Smooth muscle cell (in vitro differentiated cells): ENCODE measurements around the gene ALMS1. TPM values are rescaled to one million over a fixed set of nuclear protein-coding genes. Genes with fewer than 3 reads are reported as not detected.

Experiments used
- DNase-seq: peaks from one replicate; lab custom pipeline; 2025; ENCODE audit not compliant: unreplicated experiment; lab: John Stamatoyannopoulos, UW
- H2AFZ ChIP-seq: fragments of 200-600 bp; sonication (generic); 2 replicates; pipeline ENCODE4 v1.6.0; 2016; ENCODE audit warnings: antibody characterized with exemption, low read depth, mild to moderate bottlenecking
- H3F3A ChIP-seq: fragments of 200-600 bp; sonication (generic); 2 replicates; pipeline ENCODE4 v1.6.0; 2017; ENCODE audit warnings: antibody characterized with exemption, low read depth
- H3K27ac ChIP-seq: fragments of 200-600 bp; sonication (generic); 2 replicates; pipeline ENCODE4 v1.5.1; 2016; ENCODE audit warnings: low read depth, mild to moderate bottlenecking
- H3K27me3 ChIP-seq: fragments of 200-600 bp; sonication (generic); 2 replicates; pipeline ENCODE4 v1.6.1; 2016; ENCODE audit warnings: low read depth, mild to moderate bottlenecking
- H3K36me3 ChIP-seq: fragments of 200-600 bp; sonication (generic); 2 replicates; pipeline ENCODE4 v1.5.1; 2016; ENCODE audit warnings: low read depth
- H3K4me1 ChIP-seq: fragments of 200-600 bp; sonication (generic); 2 replicates; pipeline ENCODE4 v1.5.1; 2016; ENCODE audit warnings: low read depth
- H3K4me2 ChIP-seq: fragments of 200-600 bp; sonication (generic); 2 replicates; pipeline ENCODE4 v1.6.0; 2016; ENCODE audit warnings: mild to moderate bottlenecking
- H3K4me3 ChIP-seq: fragments of 200-600 bp; sonication (generic); 2 replicates; pipeline ENCODE4 v1.5.1; 2016; ENCODE audit warnings: mild to moderate bottlenecking
- H3K79me2 ChIP-seq: fragments of 200-600 bp; sonication (generic); 2 replicates; pipeline ENCODE4 v1.6.0; 2016; ENCODE audit warnings: low read depth, mild to moderate bottlenecking
- H3K9ac ChIP-seq: fragments of 200-600 bp; sonication (generic); 2 replicates; pipeline ENCODE4 v1.6.0; 2016; ENCODE audit warnings: low read depth
- H3K9me3 ChIP-seq: fragments of 200-600 bp; sonication (generic); replicated peaks from 2 replicates; pipeline ENCODE4 v1.5.1; 2016; ENCODE audit warnings: low read depth
- H4K20me1 ChIP-seq: fragments of 200-600 bp; sonication (generic); 2 replicates; pipeline ENCODE4 v1.6.0; 2016; ENCODE audit warnings: low read depth
- CTCF ChIP-seq: fragments of 200-600 bp; sonication (generic); IDR thresholded peaks from 2 replicates; pipeline ENCODE4 v1.5.1; 2017; ENCODE audit warnings: borderline replicate concordance, mild to moderate bottlenecking, antibody characterized with exemption; ENCODE audit not compliant: insufficient read depth, poor library complexity, severe bottlenecking
- WGBS: methylation state at CpG from one replicate; pipeline ENCODE4 v1.1.7; 2016; ENCODE audit warnings: low lambda C conversion rate; 5-methylcytosine and 5-hydroxymethylcytosine counted together
- polyA plus RNA-seq: library from polyadenylated mRNA; unstranded; fragments of >200 nt; fragmentation: Nextera tagmentation; extraction: Ambion mirVana; gene quantifications from 2 replicates; pipeline ENCODE4 v1.2.1, GENCODE V29; 2016
- total RNA-seq: library from RNA; depleted of rRNA; stranded (reverse); fragments of >200 nt; gene quantifications from 2 replicates; pipeline ENCODE4 v1.2.3, GENCODE V29; 2014

Gene ALMS1
- total and polyA plus RNA-seq, 2 experiments from 2014 or later = 2.3 to 19.6 TPM

- Histone ChIP-seq H3K4me2 (no peak overlapping the region), H2AFZ (no peak overlapping the region), H3K9ac (no peak overlapping the region), H3K79me2 (peaks cover 44% of the 10 kb centered on the region), H4K20me1 (peaks cover 18% of the 10 kb centered on the region), H3K36me3 (no peaks in the 10 kb centered on the region), H3K4me1 (no peaks in the 10 kb centered on the region), H3K27ac (no peak overlapping the region), H3K27me3 (no peaks in the 10 kb centered on the region), H3K9me3 (peaks cover 9% of the 10 kb centered on the region), H3K4me3 (no peak overlapping the region), H3F3A (no peaks in the 10 kb centered on the region)
- TF ChIP-seq CTCF = no peak
- WGBS = 97% methylated on average over 5 of the region's 5 CpGs
- DNase-seq = no peak
These were observed 18.8 kb downstream of the ALMS1 start for GRCh38 chr2:73404409-73404808.

DNA sequence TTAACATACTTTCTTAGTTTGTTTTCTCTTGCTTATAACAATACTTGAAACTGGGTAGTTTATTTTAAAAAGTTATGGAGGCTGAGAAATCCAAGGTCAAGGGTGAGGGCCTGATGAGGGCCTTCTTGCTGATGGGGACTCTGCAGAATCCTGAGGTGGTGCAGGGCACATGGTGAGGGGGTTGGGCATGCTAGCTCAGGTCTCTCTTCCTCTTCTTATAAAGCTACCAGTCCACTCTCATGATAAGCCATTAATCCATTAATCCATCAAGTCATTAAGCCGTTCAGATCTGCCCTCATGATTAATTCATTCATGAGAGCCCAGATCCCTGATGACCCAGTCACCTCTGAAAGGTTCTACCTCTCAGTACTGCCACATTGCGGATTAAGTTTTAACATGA lies 21.4 kb downstream of the ALMS1 start:
- Histone ChIP-seq H2AFZ (no peak overlapping the region), H3K79me2 (peaks cover 39% of the 10 kb centered on the region), H3K4me2 (no peak overlapping the region), H3K4me3 (no peak overlapping the region), H3K36me3 (no peaks in the 10 kb centered on the region), H4K20me1 (peaks cover 18% of the 10 kb centered on the region), H3K9me3 (peaks cover 9% of the 10 kb centered on the region), H3K9ac (no peak overlapping the region), H3F3A (no peaks in the 10 kb centered on the region), H3K4me1 (no peaks in the 10 kb centered on the region), H3K27me3 (no peaks in the 10 kb centered on the region), H3K27ac (no peak overlapping the region)
- 90% methylated on average over 2 of the region's 2 CpGs for WGBS
- no peak for DNase-seq
- no peak for TF ChIP-seq CTCF

DNA sequence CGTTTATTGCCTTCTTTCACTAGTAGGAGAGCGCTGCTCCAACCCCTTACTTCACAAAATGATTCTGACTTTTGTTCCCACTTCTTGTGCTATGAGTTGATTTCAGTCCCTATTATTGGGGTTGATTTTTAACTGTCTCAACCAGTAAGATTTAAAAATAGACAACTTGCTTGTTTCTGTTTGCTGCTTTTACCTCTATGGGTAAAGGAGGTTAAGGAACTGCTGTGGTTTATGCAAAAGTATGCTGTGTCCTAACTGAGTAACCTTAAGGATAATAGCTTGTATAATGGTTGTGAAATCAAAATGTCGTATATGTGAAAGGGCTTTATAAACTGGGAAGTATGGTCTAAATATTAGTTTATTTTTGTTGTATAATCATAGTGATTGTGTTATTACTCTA lies 22.6 kb downstream of the ALMS1 start:
- no peak overlapping the region for H2AFZ ChIP-seq
- no peaks in the 10 kb centered on the region for H3K27me3 ChIP-seq
- peaks cover 30% of the 10 kb centered on the region for H3K79me2 ChIP-seq
- no peaks in the 10 kb centered on the region for H3K36me3 ChIP-seq
- no peaks in the 10 kb centered on the region for H3F3A ChIP-seq
- no peak overlapping the region for H3K4me2 ChIP-seq
- H3K9ac ChIP-seq = no peak overlapping the region
- H3K4me1 ChIP-seq = no peaks in the 10 kb centered on the region
- H3K4me3 ChIP-seq = no peak overlapping the region
- H3K9me3 ChIP-seq = peaks cover 3% of the 10 kb centered on the region
- no peak for DNase-seq
- H3K27ac ChIP-seq = no peak overlapping the region
- WGBS = 91% methylated on average over 3 of the region's 3 CpGs
- peaks cover 24% of the 10 kb centered on the region for H4K20me1 ChIP-seq
- no peak for TF ChIP-seq CTCF

GRCh38 chr2:73414696-73415095 lies 29.1 kb downstream of the ALMS1 start:
- H3K4me3 ChIP-seq = no peak overlapping the region
- H3K27ac ChIP-seq = no peak overlapping the region
- H3K36me3 ChIP-seq = peaks cover 4% of the 10 kb centered on the region
- no peaks in the 10 kb centered on the region for H3K4me1 ChIP-seq
- TF ChIP-seq CTCF = no peak
- no peaks in the 10 kb centered on the region for H3K9me3 ChIP-seq
- peaks cover 13% of the 10 kb centered on the region for H3K79me2 ChIP-seq
- no peak overlapping the region for H2AFZ ChIP-seq
- peaks cover 32% of the 10 kb centered on the region for H4K20me1 ChIP-seq
- no peak for DNase-seq
- over 99% methylated on average over 3 of the region's 3 CpGs for WGBS
- no peak overlapping the region for H3K9ac ChIP-seq
- H3K27me3 ChIP-seq = no peaks in the 10 kb centered on the region
- no peak overlapping the region for H3K4me2 ChIP-seq
- no peaks in the 10 kb centered on the region for H3F3A ChIP-seq
